Measurements from ENCODE around the gene VPS37D.
A peak's percentile ranks its signal among the peaks of the same experiment; 100 is the strongest.

VPS37D gene

GRCh38 chr7:73628504-73628903 lies 39.1 kb upstream of the VPS37D start:
- Histone ChIP-seq H3K9ac (ENCODE audit: low read length) (no peak overlapping the region), H3K9me3 (ENCODE audit: control insufficient read depth, low read length) (no peaks in the 10 kb centered on the region), H3K27me3 (replicated peaks; ENCODE audit: control insufficient read depth, insufficient read depth, low read length) (peaks cover 22% of the 10 kb centered on the region), H3K4me1 (ENCODE audit: control insufficient read depth, insufficient read depth, low read length) (peaks cover 5% of the 10 kb centered on the region), H3K4me3 (ENCODE audit: low read length) (no peak overlapping the region), H3K36me3 (ENCODE audit: control insufficient read depth, insufficient read depth, low read length, severe bottlenecking) (no peaks in the 10 kb centered on the region)
- DNase-seq (ENCODE audit: low read depth), result no peak

GRCh38 chr7:73631558-73631957 lies 36.1 kb upstream of the VPS37D start:
- H3K4me1 ChIP-seq (ENCODE audit: control insufficient read depth, insufficient read depth, low read length), result peaks cover 12% of the 10 kb centered on the region
- no peak for DNase-seq (ENCODE audit: low read depth)
- H3K9ac ChIP-seq (ENCODE audit: low read length), result no peak overlapping the region

GRCh38 chr7:73633323-73633722 lies 34.3 kb upstream of the VPS37D start:
- H3K4me3 ChIP-seq (ENCODE audit: low read length), result no peak overlapping the region
- DNase-seq (ENCODE audit: low read depth), result no peak

More at GRCh38 chr7:73631558-73631957, 36.1 kb upstream of the VPS37D start:
- Histone ChIP-seq H3K27me3 (replicated peaks; ENCODE audit: control insufficient read depth, insufficient read depth, low read length) (peaks cover 18% of the 10 kb centered on the region), H3K9me3 (ENCODE audit: control insufficient read depth, low read length) (no peaks in the 10 kb centered on the region), H3K36me3 (ENCODE audit: control insufficient read depth, insufficient read depth, low read length, severe bottlenecking) (no peaks in the 10 kb centered on the region), H3K4me3 (ENCODE audit: low read length) (no peak overlapping the region)

DNA sequence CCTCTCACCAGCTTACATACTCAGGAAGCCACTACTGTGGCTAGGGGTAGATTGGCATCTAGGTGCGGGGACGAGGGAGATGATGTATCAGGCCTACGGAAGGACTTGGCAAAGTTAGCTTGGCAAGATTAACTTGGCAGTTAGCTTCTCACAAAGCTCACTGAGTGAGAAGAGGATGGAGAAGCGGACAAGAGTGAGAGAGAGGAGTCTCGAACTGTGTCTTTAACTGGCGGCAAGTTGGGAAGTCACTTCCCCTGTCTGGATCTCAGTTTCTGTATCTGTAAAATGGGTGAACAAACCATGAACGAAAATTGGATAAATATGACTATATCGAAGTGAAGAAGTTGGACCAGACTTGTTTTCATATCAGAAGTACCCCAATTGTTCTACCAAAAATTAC lies 33.8 kb upstream of the VPS37D start:
- Histone ChIP-seq H3K4me3 (ENCODE audit: low read length) (no peak overlapping the region), H3K4me1 (ENCODE audit: control insufficient read depth, insufficient read depth, low read length) (peaks cover 9% of the 10 kb centered on the region), H3K27me3 (replicated peaks; ENCODE audit: control insufficient read depth, insufficient read depth, low read length) (peaks cover 16% of the 10 kb centered on the region), H3K36me3 (ENCODE audit: control insufficient read depth, insufficient read depth, low read length, severe bottlenecking) (no peaks in the 10 kb centered on the region), H3K9ac (ENCODE audit: low read length) (no peak overlapping the region), H3K9me3 (ENCODE audit: control insufficient read depth, low read length) (no peaks in the 10 kb centered on the region)
- no peak for DNase-seq (ENCODE audit: low read depth)

More at GRCh38 chr7:73633323-73633722, 34.3 kb upstream of the VPS37D start:
- Histone ChIP-seq H3K27me3 (replicated peaks; ENCODE audit: control insufficient read depth, insufficient read depth, low read length) (peaks cover 16% of the 10 kb centered on the region), H3K9me3 (ENCODE audit: control insufficient read depth, low read length) (no peaks in the 10 kb centered on the region), H3K9ac (ENCODE audit: low read length) (no peak overlapping the region), H3K4me1 (ENCODE audit: control insufficient read depth, insufficient read depth, low read length) (peaks cover 9% of the 10 kb centered on the region), H3K36me3 (ENCODE audit: control insufficient read depth, insufficient read depth, low read length, severe bottlenecking) (no peaks in the 10 kb centered on the region)

GRCh38 chr7:73635428-73636200 lies 32.0 kb upstream of the VPS37D start:
- H3K9ac ChIP-seq (ENCODE audit: low read length), result no peak overlapping the region
- no peak overlapping the region for H3K4me3 ChIP-seq (ENCODE audit: low read length)
- H3K9me3 ChIP-seq (ENCODE audit: control insufficient read depth, low read length), result no peaks in the 10 kb centered on the region
- DNase-seq (ENCODE audit: low read depth), result no peak
- H3K27me3 ChIP-seq (replicated peaks; ENCODE audit: control insufficient read depth, insufficient read depth, low read length), result peaks cover 16% of the 10 kb centered on the region
- H3K4me1 ChIP-seq (ENCODE audit: control insufficient read depth, insufficient read depth, low read length), result peaks cover 9% of the 10 kb centered on the region
- H3K36me3 ChIP-seq (ENCODE audit: control insufficient read depth, insufficient read depth, low read length, severe bottlenecking), result no peaks in the 10 kb centered on the region

DNA sequence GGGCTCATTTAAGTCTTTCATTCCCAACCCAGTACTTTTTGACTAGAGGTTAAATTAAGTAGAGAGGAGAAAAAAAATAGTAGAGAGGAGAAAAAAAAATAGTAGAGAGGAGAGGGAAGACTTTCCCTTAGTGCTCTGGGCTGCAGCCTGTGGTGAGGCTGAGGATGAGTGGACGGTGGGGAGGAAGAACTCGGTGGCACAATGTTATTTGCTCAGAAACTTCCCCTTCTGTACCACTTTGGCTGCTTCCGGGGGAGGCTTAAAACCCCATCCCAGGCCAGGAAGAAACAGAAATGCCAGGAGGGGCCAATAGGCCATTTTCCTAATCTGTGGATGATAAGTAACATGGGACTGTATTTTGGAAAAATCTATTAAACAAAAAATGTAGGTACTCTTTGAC lies 28.7 kb upstream of the VPS37D start:
- no peak for DNase-seq (ENCODE audit: low read depth)
- peaks cover 9% of the 10 kb centered on the region for H3K4me1 ChIP-seq (ENCODE audit: control insufficient read depth, insufficient read depth, low read length)
- H3K36me3 ChIP-seq (ENCODE audit: control insufficient read depth, insufficient read depth, low read length, severe bottlenecking), result no peaks in the 10 kb centered on the region
- peaks cover 14% of the 10 kb centered on the region for H3K27me3 ChIP-seq (replicated peaks; ENCODE audit: control insufficient read depth, insufficient read depth, low read length)
- H3K9me3 ChIP-seq (ENCODE audit: control insufficient read depth, low read length), result no peaks in the 10 kb centered on the region
- H3K4me3 ChIP-seq (ENCODE audit: low read length), result no peak overlapping the region
- no peak overlapping the region for H3K9ac ChIP-seq (ENCODE audit: low read length)

GRCh38 chr7:73642834-73643233 lies 24.8 kb upstream of the VPS37D start:
- DNase-seq (ENCODE audit: low read depth), result no peak
- H3K9ac ChIP-seq (ENCODE audit: low read length), result no peak overlapping the region
- no peak overlapping the region for H3K4me3 ChIP-seq (ENCODE audit: low read length)
- H3K36me3 ChIP-seq (ENCODE audit: control insufficient read depth, insufficient read depth, low read length, severe bottlenecking), result no peaks in the 10 kb centered on the region
- no peaks in the 10 kb centered on the region for H3K9me3 ChIP-seq (ENCODE audit: control insufficient read depth, low read length)
- peaks cover 3% of the 10 kb centered on the region for H3K4me1 ChIP-seq (ENCODE audit: control insufficient read depth, insufficient read depth, low read length)
- peaks cover 44% of the 10 kb centered on the region for H3K27me3 ChIP-seq (replicated peaks; ENCODE audit: control insufficient read depth, insufficient read depth, low read length)

DNA sequence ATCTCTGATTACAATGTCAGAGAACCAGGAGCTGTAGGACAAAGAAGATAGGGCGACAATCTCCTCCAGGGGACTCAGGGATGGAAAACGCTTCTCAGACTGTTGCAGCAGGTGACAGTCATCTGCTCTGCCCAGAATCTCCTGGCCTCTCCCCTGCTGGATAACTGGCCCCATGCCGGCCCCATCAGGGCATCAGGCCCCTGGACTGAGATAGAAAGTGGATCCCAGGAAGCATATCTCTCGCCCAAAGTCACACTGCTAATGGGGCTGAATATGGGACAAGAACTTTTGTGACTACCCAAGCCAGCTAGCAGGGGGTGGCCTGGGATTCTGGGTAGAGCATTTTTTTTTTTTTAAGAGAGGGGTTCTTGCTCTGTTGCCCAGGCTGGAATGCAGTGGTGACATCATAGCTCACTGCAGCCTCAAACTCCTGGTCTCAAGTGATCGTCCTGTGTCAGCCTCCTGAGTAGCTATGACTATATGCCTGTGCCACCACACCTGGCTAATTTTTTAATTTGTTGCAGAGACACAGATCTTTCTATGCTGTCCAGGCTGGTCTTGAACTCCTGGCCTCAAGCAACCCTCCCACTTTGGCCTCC lies 22.8 kb upstream of the VPS37D start:
- no peak for DNase-seq (ENCODE audit: low read depth)
- H3K4me3 ChIP-seq (ENCODE audit: low read length), result no peak overlapping the region
- H3K27me3 ChIP-seq (replicated peaks; ENCODE audit: control insufficient read depth, insufficient read depth, low read length), result peaks cover 60% of the 10 kb centered on the region
- no peaks in the 10 kb centered on the region for H3K9me3 ChIP-seq (ENCODE audit: control insufficient read depth, low read length)
- H3K4me1 ChIP-seq (ENCODE audit: control insufficient read depth, insufficient read depth, low read length), result peaks cover 7% of the 10 kb centered on the region
- no peak overlapping the region for H3K9ac ChIP-seq (ENCODE audit: low read length)
- H3K36me3 ChIP-seq (ENCODE audit: control insufficient read depth, insufficient read depth, low read length, severe bottlenecking), result no peaks in the 10 kb centered on the region

- H3K4me3 ChIP-seq (ENCODE audit: low read length), result no peak overlapping the region
- H3K9ac ChIP-seq (ENCODE audit: low read length), result no peak overlapping the region
- no peaks in the 10 kb centered on the region for H3K36me3 ChIP-seq (ENCODE audit: control insufficient read depth, insufficient read depth, low read length, severe bottlenecking)
- H3K4me1 ChIP-seq (ENCODE audit: control insufficient read depth, insufficient read depth, low read length), result peaks cover 7% of the 10 kb centered on the region
- DNase-seq (ENCODE audit: low read depth), result no peak
- peaks cover 65% of the 10 kb centered on the region for H3K27me3 ChIP-seq (replicated peaks; ENCODE audit: control insufficient read depth, insufficient read depth, low read length)
- no peaks in the 10 kb centered on the region for H3K9me3 ChIP-seq (ENCODE audit: control insufficient read depth, low read length)
Measured at GRCh38 chr7:73645643-73646174, 21.9 kb upstream of the VPS37D start.

- Histone ChIP-seq H3K9ac (ENCODE audit: low read length) (no peak overlapping the region), H3K9me3 (ENCODE audit: control insufficient read depth, low read length) (no peaks in the 10 kb centered on the region), H3K36me3 (ENCODE audit: control insufficient read depth, insufficient read depth, low read length, severe bottlenecking) (no peaks in the 10 kb centered on the region), H3K27me3 (replicated peaks; ENCODE audit: control insufficient read depth, insufficient read depth, low read length) (peaks cover 71% of the 10 kb centered on the region), H3K4me3 (ENCODE audit: low read length) (peak overlapping the region; percentile 62), H3K4me1 (ENCODE audit: control insufficient read depth, insufficient read depth, low read length) (peaks cover 7% of the 10 kb centered on the region)
- no peak for DNase-seq (ENCODE audit: low read depth)
Measured at GRCh38 chr7:73646785-73647724, 20.6 kb upstream of the VPS37D start.

Data from adipocyte (in vitro differentiated cells).